ENCODE data around the gene DPM2.

The DPM2 gene

DNA sequence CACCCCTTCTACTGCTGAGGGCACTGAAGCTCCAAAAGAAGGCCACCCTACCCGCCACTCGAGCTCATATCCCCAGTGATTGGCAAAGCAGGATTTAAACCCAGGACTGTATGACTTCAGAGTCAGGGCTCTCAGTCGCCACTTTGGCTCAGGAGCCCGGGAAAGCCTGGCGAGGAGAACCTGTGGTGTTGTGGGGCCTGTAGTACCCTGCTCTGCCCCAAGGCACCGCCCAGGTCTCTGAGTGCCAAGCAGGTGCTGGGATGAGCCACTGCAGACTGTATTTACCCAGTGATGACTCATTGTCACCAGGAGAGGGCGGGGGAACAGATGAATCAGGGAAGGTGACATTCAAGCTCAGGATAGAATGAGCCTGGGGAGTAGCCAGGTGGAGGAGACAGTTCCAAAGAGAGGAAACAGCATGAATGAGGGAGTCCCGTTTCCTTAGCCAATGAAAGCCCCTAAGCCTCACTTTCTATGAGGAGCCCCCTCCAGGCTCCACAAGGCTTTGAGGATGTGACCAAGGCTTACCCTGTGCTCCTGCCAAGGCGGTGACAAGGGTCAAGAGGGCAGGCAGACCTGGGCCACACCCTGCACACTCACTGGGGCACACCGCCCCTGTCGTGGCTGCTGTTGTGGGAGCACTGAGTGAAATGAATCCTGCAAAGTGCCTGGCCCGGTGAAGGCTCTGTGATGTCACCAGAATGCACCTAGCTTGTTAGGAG, 17.8 kb upstream of the DPM2 start:
- DNase-seq (ENCODE audit: low read depth in 2 of 2), result peak; percentile 53 to 65

DNA sequence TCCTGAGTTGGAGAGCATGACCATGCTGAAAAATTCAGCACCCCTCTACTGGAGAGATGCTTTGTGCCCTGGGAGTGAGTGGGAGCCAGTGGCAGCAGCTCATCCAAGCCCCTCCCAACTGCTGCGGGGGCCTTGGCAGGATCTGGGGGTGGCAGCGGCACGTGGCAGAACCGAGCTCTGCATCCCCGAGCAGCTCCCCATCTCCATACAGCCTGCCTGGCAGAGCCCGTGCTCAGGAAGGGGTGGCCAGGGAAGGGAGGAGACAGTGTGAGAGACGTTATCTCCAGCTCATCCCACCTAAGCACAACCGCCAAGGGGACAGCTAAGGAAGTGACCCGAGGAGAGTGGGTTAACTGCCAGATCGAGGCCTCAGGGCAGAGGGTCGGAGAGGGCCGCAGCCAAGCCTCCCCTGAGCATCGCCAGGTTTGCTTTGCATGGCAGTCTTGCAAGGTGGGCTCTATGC, 17.2 kb upstream of the DPM2 start:
- no peak for DNase-seq (ENCODE audit: low read depth in 2 of 2)

DNA sequence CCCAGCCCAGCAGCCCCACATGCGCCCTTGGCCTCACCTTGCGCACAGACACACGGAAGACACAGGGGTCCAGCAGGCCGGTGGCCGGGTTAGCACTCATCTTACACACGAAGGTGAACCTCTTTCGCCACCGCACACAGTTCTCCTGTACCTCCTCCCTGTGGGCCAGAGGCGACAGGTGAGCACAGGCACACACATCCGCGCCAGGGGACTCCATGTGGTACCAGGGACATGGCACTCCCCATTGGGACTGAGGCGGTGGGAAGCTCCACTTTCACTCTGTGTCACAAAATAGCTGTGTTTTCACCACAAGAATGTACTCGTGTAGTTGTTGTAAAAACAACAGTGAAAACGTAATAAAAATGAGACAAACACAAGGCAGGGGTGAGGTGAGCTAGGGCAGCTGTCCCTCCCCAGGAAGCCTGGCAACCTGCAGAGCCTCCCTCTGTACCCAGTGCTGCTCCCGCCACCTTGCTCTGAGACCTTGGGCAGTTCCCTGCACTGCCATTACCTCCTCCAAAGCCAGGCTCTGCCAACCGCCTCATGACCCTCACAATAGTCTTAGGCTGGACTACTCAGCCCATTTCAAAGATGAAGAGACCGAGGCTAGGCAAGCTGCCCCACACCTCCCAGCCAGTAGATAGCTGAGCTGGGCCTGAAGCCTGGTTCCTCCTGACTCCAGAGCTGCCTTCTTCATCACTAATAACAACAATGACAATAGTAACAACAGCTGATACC, 16.3 kb upstream of the DPM2 start:
- DNase-seq (ENCODE audit: low read depth in 2 of 2), result no peak

DNA sequence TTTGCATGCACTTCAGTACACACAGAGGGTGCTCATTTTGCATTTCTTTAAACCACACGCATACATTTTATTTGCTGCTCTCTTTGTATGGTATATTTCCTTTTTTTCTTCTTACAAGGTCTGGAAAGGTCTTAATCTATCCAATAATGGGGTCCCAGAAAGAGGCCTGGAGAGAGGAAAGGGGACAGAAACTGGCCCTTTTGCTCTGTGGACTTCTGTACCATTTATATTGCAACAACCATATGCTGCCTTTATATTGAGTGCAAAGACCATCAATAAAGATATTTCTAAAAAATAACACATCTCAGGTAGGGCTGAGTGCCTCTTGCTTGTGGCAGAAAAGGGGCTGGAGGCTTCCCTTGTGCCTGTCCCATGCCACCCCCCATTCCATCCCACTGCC, 15.5 kb upstream of the DPM2 start:
- no peak for DNase-seq (ENCODE audit: low read depth in 2 of 2)

DNA sequence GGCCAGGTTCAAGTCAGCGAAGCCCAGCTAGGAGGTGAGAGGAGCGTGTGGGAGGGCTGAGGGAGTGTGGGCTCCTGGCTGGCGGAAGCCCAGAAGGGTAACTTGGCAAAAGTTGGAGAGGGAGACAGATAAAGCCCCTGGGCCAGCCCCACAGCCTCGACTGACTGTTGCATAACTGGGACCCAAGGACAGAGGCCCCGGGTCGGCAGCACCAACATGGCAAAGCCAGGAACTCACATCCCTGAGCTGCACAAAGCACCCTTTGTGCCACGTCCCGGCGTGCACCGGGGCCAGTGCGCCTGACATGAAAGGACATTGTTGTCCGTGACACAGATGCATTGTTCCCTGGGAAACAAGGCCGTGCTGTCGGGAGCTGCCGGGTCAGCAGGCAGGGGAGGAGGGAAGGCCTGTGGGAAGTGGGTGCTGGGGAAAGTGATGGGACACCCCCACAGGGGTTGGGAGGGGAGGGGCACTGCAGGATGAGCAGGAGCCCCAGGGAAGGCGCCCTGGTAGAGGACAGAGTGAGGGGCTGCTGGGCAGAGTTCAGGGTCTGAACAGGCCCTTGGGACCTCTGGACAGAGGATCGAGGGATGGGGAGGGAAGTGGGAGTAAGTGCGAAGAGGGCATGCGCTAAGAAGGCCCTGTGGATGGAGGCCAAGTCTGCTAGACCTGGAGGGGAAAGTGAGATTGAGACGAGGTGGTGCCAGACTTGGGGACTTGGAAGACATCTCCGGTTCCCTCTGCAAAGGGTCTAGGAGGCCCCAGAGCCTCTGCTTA, 13.0 kb upstream of the DPM2 start:
- no peak for DNase-seq (ENCODE audit: low read depth in 2 of 2)

DNA sequence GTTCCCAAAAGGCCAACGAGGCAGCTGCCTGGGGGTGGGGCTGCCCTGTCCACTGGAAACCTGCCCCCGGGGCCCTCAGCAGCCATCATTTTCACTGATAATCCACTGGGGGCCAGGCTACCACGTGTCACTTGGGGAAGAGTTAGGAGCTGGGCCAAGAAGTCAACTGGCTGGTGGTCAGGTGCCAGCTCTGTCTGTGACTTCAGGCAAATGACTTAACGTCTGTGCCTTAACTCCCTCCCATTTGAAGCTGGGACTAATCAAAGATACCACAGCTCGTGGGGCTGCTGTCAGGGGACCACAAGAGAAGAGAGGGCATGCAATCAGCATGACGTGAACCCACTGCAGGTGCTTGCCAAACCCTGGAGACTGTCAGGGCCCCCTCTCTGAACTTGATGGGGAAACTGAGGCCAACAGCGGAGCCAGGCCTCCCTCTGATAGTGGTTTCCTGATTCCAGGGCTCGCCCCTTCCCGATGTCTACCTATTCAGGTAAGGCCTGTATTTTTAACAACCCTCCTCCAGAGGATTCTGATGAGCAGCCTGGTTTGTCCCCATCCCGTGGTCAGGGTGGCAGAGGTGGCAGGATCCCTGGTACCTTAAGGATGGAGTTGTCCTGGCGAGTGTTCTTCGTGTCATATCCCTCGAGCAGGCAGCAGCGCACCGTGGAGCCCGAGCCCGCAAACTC, 12.3 kb upstream of the DPM2 start:
- DNase-seq (ENCODE audit: low read depth in 2 of 2), result no peak

DNA sequence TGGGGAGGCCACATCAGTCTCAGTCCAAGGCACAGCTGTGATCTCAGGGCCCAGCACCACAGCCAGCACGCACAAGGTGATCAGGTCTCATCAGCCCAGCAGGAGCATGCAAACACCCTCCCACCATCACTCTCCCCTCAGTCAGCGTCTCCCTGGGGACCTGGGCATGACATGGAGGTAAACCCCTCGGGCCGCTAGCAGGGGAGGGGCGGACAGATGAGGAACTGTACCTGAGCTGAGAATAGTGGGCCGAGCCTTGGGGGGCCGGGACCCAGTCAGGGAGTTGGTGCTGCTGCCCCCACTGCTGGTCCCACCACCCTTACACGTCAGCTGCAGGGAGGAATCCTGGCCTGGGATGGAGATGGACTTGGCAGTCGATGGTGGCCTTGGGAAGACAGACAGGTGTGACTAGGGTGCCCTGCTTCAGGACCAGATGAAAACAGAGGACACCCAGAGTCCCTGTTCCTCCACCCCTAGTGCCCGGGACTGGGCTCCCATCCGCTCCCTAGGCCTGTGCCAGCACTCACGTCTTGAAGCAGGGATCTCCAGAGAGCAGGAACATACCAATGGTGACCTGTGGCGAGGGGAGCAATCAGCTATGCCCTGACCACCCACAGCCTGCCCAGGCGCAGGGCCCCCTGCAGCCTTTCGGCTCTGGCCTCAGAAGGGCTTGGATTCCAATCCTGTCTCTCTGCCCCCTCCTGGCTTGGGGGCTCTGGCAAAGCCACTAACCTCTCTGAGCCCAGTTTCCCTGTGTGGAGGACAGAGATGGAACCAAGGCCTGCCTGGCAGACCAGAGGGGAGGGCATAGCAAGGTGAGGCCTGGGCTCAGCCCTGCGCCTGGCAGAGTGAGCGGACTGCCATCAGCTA, 10.4 kb upstream of the DPM2 start:
- no peak for DNase-seq (ENCODE audit: low read depth in 2 of 2)

DNA sequence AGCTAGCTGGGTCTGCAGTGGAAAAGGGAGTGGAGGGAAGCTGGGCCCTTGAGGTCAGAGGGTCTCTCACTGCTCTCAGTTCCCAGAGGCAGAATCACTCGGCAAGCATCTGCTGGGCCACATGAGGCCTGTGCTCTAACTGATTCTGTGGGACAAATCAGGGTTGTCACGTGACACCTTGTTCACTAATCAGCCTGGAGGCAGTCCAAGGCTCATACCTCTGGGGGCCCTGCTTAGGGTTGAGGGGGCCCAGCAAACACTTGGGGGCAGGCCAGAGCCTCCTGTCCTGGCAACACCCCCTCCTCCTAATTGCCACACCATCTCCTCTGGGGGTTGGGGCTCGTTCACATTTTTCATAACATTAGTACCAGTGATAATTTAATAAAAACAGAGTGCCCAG, 9.1 kb upstream of the DPM2 start:
- DNase-seq (ENCODE audit: low read depth in 2 of 2), result no peak

DNA sequence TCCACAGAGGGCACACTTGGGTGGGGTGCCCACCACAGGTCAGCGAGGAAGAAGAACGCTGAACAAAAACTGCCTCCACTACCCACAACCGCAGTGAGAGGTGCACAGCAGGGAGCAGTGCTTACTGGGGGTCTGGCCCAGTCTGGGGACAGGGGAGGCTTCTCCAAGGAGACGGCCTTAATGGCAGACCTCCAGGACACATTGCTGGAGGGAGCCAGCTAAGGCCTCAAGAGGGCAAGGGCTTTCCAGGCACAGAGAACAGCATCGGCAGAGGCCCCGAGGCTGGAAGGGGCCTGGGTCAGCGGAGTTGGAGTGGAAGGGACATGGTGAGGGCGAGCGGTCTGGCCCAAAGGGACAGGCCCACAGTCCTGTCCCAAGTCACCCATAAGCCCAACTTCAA, 8.3 kb upstream of the DPM2 start:
- DNase-seq (ENCODE audit: low read depth in 2 of 2), result no peak

DNA sequence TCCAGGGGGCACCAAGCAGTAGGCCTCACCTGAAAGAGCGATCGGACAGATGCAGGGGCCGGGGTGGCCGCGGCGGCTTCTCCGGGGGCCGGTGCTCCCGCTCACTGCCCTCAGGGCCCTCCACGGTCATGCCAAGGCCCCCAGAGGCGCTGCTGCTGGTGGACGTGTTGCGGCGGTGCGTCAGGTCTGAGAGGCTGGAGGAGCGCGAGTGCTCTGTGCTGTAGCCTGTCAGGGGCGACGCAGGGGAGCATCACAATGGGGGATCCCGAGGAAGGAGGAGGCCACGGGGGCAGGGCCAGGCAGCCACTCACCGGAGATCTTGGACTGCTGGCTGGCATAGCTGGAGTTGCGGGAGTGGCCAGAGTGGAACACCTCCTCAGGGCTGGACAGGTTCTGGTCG, 7.7 kb upstream of the DPM2 start:
- DNase-seq (ENCODE audit: low read depth in 2 of 2), result no peak

DNA sequence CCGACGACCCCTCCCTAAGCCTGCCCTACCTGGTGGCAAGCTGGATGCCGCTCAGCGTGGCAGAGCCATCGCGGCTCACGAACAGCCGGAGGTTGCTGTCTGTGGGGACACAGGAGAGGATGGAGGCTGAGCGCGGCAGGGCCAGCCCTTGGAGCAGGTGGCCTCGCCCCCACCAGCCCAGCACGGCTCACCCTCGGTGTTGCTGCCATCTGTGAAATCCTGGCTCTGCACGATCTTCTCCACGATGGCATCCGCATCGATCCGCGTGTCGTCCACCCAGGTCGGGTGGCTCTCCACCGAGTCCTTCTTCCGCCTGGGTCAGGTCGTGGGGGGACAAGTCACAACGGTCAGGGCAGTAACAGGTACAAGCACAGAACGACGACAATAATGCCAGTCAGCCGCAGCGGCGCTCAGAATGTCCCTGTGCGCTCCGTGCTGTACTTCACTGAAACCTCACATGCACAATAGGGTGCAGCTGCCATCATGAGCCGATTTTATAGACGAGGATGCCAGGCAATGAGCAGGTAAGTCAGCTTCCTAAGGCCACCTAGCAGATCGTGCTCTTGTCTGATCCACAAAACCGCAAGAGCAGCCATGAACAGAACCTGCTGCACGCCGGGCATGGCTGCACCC, 7.0 kb upstream of the DPM2 start:
- no peak for DNase-seq (ENCODE audit: low read depth in 2 of 2)

DNA sequence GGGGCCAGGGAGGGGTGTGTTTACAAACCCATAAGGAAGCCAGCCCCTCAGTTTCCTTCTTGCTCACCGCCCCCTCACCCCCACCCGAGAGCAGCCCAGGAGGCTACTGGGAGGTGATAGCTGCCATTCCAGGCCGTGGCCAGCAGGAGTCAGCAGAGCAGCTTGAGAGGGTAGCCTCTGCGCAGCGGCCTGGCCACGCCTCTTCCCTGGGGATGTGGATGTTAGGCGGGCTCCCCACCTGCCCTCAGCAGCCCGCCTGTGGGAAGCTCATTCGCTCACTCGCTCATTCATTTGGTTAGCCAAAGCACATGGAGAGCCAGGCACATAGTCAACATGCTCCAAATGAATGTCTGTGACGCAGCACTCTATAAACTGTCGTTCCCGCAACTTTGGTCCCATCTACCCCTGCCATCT, 6.1 kb upstream of the DPM2 start:
- peak; percentile 42 to 51 for DNase-seq (ENCODE audit: low read depth in 2 of 2)

DNA sequence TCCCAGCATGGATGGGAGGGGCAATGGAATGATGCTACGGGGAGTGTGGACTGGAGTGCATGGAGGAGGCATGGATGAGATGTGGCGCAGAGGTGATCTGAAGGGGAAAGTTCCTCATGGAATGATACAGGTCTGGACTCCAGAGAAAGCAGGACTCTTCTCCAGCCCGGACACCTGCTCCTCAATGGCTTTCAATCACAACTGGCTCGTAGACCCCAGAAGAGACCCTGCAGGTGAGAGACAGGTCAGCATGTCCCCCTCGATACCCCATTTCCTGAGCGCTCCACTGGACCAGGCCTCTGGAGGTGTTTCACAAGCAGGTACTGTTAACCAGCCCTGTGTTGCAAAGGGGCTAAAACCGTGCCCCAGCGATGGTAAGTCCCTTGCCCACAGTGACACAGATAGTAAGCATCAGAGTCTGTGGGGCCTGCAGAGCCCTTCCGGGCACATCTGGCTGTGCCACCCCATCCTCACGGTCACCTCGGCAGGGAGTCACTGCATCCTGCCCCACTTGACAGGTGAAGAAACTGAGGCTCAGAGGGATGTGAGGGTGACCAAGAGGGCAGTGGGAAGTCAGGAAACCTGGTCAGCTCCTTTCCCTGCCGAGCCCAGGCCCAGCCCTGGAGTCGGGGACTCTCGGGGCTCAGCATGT, 5.5 kb upstream of the DPM2 start:
- DNase-seq (ENCODE audit: low read depth in 2 of 2), result no peak

DNA sequence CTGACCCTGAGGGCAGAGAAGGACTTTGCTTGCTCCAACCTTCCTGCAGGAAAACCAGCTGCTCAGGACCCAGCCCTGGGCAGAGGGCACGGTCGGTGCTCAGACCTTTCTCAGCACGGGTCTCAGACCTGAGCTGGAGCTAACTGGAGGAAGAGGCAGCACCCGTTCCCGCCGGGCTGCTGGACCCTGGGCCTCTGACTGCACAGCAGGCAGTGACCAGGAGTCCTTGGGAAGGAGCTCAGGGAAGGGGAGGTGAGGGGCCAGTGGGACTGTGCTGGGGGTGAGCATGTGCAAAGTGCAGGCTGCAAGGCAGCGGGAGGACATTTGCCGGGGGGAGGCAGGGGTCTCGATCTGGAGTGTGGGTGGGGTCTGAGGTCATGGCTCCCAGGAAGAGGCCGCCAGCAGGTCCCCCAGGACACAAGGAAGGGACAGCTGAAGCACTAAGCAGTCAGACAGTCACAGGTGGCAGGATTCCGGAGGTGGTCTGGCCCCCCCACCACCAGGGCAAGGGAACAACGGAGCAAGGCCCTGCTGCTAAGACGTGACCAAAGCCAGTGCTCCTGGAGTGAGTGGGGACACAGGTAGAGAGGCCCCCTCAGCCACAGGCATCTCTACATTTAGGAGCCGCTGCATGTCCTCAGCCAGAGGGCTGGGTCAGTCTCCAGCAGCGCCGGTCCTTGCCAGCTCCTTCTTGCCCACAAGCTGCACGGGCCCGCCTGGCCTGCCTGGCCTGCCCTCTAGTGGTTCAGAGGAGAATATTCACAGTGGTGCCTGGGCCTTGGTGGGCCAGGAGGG, 4.8 kb upstream of the DPM2 start:
- no peak for DNase-seq (ENCODE audit: low read depth in 2 of 2)

DNA sequence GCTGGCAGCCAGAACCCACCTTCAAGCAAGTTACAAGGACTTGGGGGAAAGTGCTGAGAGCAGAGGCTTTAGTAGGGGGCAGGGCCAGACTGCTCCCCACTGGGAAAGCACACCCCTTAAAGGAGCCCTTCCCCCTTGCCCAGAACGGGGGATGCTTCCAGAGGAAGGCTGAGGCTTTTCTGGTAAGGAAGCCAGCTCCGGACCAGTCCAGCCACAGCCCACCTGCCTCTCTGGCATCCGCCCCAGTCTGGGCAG, 4.2 kb upstream of the DPM2 start:
- no peak for DNase-seq (ENCODE audit: low read depth in 2 of 2)

DNA sequence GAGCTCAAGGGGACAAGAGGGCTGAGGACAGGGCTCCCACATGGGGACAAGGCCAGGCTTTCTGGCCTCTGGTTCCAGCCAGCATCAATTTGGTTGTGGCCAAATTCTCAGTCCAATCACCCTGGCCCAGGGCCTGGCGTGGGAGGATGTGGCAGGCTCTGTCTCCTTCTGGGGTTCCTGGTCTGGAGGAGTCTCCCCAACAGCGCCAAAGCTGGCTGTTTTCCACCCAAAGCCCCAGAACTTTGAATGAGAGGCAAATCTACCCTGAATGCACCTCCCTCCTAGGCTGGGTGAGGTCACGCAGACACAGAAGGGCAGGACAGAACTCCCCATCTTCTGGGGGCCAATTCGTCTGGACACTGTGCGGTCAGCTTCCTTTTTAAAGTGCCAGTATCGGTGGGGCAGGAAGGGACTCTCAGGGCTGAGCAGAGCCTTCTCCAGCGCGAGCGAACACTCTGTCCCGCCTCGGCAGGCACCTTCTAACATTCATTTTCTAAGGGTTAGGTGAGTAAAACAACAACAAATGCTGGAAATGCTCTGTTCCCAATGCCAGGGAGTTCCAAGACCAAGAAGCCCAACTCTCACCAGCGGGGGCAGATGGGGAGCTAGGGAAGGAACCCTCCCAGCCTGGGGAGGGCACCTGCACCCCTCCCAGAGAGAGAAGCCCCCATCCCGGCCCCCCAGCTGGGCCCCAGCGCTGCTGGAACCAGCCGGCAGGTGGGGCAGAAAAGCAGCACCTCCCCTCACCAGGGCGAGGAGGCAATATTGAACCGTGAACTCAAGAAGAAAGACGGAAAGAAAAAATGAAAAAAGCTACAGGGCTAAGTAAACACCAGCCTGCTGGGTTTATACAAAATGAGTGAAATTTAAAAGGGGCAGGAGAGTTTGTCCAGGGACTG, 3.7 kb upstream of the DPM2 start:
- DNase-seq (ENCODE audit: low read depth in 2 of 2), result no peak

DNA sequence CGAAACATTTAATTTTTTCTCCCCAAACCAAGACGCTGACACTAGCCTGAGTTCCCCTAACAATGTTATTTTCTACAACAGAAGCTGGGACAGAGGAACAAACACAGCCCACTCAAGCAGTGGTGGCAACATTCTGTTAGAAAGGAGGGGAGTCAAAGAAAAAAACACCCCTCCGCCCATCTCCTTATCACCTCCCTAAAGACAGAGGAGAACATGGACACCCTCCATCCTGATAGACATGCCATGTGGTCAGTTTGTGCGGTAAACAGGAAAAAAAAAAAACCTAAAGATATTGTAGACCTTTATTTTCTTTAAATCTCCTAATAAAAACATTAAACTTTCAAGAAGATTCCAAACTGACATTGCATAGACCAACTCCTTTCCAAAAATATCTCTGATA, 2.9 kb upstream of the DPM2 start:
- no peak for DNase-seq (ENCODE audit: low read depth in 2 of 2)

DNA sequence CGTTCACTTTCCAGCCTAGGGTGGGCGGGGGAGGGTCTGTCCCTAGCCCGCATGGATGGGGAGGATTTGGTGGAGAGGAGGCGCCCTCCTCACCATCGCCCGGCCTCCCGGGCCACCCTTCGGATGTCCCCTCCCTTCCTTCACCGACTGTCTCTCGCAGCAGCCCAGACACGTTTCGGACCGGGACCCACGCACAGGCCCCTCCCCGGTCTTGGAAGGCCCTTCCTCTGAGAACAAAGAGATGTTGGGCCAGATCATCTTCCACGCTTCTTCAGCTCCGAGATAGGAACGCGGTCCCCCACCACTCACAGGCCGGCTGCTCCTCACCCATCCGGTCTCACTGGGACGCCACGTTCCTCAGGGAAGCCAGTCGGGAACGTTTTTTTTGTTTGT, 640 bp upstream of the DPM2 start:
- DNase-seq (ENCODE audit: low read depth in 2 of 2), result no peak

DNA sequence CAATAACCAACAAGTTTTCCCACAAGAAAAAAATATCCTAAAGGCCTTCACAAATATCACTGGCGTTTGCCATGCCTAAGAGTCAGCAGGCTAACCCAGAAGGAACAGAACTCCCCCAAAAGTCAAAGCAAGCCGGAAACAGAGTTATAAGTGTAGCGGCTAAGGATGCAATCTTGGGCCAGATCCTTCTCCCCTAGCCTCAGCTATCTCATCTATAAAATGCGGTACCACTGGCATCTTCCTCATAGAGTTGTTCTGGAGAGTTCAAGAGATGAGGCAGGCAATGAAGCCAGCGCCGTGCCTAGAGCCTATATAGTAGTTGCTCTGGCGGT, 632 bp downstream of the DPM2 start:
- DNase-seq (ENCODE audit: low read depth in 2 of 2), result no peak
